NCI-H748 (cell line): ENCODE measurements around the gene SMIM13.
"Not testable (repeated sequence)": the region's sequence is repeated elsewhere in the genome, so short reads cannot be mapped to it uniquely, and the experiment has no call there.

ENCODE experiments used
- DNase-seq: peaks from one replicate; lab custom pipeline; 2025; ENCODE audit not compliant: unreplicated experiment; lab: John Stamatoyannopoulos, UW

The SMIM13 gene

GRCh38 chr6:11083491-11083890 is 10.1 kb upstream of the SMIM13 start:
- no peak for DNase-seq

DNA sequence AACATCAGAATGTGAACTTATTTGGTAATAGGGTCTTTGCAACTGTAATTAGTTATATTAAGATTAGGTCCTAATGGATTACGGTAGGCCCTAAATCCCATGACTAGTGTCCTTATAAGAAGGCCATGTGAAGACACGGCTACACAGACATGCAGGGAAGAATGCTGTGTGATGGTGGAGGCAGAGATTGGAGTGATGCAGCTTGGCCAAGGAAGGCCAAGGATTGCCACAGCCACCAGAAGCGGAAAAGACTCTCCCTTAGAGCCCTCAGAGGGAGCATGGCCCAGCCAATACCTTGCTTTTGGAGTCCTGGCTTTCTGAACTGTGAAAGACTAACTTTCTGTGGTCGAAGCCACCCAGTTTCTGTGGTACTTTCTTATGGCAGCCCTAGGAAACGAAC is 9.7 kb upstream of the SMIM13 start:
- DNase-seq = no peak

DNA sequence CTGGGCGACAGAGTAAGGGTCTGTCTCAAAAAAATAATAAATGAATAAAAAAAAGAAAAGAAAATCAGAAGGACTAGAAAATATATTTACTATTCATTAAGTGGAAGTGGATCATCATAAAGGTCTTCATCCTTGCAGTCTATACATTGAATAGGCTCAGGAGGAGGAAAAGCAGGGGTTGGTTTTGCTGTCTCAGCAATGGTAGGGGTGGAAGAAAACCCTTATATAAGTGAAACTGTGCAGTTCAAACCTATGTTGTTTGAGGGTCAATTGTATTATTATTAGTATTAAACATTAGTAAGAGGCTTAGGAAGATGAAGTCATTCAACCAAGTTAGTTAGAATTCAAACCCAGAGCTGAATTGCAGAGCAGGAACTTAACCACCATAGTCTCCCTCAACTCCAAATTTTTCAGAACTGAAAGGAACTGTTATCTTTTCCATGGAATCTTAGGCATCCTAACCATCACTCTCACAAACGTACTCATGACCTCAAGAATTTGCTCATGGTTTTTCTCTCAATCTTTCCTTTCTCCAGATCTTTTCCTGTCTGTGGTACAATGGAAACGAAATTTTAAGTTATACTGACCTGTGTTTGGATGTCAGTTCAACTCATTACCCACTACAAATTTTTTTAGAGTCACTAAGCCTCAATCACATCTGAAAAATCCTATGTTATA is 7.7 kb upstream of the SMIM13 start:
- DNase-seq = no peak

GRCh38 chr6:11087141-11087812 is 6.4 kb upstream of the SMIM13 start:
- not testable (repeated sequence) for DNase-seq

DNA sequence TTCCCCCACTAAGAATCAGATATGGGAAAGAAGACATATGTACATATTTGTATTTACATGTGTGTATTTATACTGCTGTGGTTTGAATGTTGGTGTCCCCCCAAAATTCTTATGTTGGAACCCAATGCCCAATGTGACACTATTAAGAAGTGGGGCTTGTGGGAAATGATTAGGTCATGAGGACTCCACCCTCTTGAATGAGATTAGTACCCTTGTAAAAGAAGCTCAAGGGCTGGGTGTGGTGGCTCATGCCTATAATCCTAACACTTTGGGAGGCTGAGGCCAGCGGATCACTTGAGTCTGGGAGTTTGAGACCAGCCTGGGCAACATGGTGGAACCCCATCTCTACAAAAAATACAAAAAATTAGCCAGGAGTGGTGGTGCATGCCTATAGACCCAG is 3.9 kb upstream of the SMIM13 start:
- DNase-seq = no peak

GRCh38 chr6:11091141-11091540 is 2.5 kb upstream of the SMIM13 start:
- DNase-seq = not testable (repeated sequence)

DNA sequence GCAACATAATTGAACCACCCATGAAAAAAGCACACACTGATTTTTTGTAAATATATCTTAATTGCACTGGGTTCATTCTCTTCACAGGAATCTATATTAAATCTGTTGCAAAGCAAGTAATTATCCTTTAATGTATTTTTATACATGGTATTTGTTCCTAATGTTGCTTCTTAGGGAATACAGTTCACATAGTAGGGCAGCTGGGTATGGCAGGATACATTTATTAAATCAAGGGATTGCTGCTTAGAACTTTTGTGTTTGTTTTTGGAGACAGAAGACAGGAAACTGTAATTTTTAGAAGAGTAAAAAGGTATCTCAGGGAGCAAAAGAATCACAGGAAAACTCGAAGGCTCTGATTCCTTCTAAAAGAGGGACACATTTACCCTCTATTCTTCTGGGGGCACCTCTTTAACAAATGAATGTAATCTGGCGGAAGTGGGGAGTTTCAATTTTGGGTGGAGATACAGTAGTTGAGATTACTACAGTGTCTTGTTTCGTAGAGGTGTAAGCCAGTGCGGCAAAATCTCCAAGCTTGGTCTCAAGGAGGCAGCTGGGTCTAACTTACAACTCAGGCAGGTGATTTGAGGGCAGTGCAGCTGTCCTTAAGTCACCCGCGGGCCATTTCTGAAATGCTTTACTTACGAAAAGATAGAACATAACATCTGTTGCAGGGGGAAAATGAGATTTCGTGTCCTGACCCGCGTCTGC is 812 bp upstream of the SMIM13 start:
- DNase-seq = no peak

DNA sequence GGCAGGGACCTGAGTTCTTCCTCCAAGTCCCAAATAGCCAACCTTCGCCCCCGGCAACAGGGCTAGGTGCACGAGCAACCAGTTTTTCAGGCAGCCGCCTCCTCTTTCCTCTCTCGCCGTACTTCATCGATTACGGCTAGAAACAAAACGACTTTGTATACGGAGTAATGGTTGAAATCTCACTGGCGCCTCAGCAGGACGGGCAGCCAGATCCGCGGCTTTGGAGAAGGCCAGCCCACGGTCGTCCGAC is 333 bp upstream of the SMIM13 start:
- no peak for DNase-seq

- peak; percentile 78 for DNase-seq
Measured at GRCh38 chr6:11094411-11094851, 797 bp downstream of the SMIM13 start.

DNA sequence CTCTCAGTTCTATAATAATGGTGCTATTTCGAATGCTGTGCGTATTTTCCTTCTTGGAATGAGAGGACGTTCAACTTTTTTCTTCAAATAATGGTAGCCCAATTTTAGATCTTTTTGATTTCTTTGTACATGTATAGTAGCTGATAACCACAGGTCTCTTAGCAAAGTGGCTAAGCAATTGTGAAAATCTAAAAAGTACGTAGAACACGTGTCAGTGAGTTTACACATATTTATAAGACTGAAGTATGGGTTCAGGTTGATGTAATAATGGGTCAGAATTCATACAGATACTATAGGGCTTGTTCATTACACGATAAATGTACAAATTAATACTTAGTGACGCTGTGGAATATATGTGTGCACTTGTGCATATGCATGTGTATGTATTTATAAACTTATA is 1.3 kb downstream of the SMIM13 start:
- no peak for DNase-seq

DNA sequence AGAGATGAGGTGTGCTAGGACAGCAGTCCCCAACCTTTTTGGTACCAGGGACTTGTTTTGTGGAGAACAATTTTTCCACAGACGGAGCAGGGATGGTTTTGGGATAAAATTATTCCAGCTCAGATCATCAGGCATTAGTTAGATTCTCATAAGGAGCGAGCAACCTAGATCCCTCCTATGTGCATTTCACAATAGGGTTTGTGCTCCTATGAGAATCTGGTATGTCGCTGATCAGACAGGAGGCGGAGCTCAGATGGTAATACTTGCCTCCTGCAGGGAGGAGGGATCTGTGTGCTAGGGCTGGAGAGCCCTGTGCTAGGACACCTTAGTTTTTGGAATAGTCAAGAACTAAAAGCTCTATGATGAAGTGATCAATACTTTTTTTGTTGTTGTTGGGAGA is 2.5 kb downstream of the SMIM13 start:
- DNase-seq = peak; percentile 56

- DNase-seq = no peak
Measured at GRCh38 chr6:11097476-11097875, 3.8 kb downstream of the SMIM13 start.

- no peak for DNase-seq
Measured at GRCh38 chr6:11098004-11098403, 4.4 kb downstream of the SMIM13 start.

GRCh38 chr6:11101417-11101816 is 7.8 kb downstream of the SMIM13 start:
- no peak for DNase-seq

DNA sequence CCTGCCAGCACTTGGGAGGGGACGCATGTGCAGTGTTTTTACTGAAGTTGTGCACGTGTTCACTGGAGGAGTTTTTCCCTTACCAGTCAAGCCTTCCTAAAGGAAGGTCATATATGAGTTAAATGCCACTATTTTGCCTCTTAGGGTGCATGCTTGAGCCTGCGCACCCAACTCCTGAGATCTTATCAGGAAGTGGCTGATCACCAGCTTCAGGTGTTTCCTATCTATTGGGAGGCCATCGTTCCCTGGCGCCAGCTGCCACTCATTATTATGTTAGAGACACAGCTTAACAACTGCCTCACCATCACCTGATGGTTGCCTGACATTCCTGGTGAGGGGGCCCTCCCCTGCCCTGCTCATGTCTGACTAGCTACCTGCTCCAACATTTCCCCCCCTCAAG is 9.4 kb downstream of the SMIM13 start:
- DNase-seq = no peak

DNA sequence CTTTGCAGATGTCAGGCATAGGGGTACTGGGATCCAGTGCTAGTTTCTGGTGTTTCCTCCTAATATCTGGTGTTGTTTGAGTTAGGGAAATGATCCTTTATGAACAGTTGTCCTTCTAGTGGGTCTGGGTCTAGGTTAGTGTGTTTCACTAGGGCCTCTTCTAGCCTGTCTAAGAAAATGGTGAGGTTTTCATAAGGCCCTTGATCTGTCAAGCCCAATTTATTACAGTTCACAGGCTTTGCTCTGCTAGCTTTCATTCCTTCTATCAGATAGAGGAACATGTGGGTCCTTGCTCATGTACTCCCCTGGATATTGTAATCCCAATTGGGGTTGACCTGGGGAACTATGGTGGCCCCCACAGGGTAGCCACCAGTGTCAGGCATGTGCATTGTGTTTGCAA is 15.1 kb downstream of the SMIM13 start:
- no peak for DNase-seq

DNA sequence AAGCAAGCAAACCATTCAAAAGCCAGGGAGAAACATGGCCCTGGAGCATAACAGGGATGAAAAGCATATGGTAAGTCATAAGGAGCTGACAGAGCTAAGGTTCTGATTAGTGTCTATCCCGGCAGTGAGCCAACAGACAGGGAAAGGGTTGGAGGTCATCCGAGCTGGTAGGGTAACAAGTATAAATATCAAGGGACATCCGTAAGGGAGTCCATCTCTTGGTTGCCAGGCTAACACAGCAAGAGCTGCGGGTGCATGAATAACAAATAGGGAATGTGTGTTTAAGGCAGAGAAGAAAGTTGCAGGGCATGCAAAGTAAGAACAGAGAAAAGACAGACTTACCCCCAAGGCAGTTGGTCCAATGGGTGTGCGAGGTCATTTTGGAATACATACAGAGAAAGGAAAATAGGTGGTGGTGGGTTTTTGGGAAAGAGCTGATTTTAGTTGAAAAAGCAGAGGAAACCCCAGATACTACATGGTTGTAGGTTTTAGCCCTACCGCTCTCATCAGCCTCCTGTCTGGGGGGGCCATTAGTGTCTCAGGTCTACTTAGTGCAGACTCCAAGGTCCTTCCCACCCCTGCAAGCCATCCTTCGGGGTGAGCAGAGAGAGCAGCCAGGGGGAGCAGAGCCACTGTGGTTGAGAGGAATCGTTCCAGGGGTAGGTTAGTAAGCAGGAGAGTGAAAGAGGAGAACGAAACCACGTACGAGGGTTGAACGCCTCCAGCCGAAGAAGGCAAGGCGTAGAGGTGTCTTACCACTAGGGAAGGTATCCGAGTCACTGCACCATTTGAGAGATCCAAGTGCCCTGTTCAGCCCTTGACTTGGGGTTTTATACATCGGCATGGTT is 17.5 kb downstream of the SMIM13 start, which contains the start of gene ERVFRD-1:
Gene ERVFRD-1, minus strand, starts transcription at position 805 of the 848 bp plus-strand sequence. CDS start 6,415 bp downstream, outside the sequence.
- no peak for DNase-seq

- no peak for DNase-seq
Measured at GRCh38 chr6:11111769-11112437, 18.3 kb downstream of the SMIM13 start.

GRCh38 chr6:11113038-11113437 is 19.4 kb downstream of the SMIM13 start:
- DNase-seq = no peak

DNA sequence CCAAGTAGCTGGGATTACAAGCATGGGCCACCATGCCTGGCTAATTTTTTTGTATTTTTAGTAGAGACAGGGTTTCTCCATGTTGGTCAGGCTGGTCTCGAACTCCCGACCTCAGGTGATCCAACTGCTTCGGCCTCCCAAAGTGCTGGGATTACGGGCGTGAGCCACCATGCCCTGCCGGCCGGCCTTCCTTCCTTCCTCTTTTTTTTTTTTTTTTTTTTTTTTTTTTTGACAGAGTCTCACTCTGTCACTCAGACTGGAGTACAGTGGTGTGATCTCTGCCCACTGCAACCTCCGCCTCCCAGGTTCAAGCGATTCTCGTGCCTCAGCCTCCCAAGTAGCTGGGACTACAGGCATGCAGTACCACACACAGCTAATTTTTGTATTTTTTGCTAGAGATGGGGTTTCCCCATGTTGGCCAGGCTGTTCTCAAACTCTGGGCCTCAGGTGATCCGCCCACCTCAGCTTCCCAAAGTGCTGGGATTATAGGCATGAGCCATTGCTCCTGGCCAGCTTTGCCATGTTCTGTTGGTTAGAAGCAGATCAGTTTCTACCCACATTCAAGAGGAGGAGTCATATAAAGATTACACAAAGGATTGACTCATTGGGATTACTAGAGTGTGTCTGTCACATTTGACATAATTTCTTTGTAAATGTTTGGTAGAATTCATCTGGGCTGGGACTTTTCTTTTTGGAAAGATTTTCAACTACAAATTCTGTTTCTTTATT is 22.3 kb downstream of the SMIM13 start:
- not testable (repeated sequence) for DNase-seq
